BE2C (cell line): ENCODE measurements around the gene SUSD3.
A peak's percentile ranks its signal among the peaks of the same experiment; 100 is the strongest.

ENCODE experiments used
- DNase-seq: peaks from one replicate; pipeline ENCODE4 v3.0.0-alpha.2; 2020
- H3K27me3 ChIP-seq: fragments of 250-450 bp; sonication (Bioruptor Pico); 2 replicates; pipeline ENCODE4 v1.5.1; 2020; ENCODE audit warnings: mild to moderate bottlenecking
- H3K36me3 ChIP-seq: fragments of 250-450 bp; sonication (Bioruptor Pico); 2 replicates; pipeline ENCODE4 v1.5.1; 2020; ENCODE audit warnings: mild to moderate bottlenecking
- H3K4me1 ChIP-seq: fragments of 250-450 bp; sonication (Bioruptor Pico); 2 replicates; pipeline ENCODE4 v1.5.1; 2020
- H3K4me3 ChIP-seq: 2 replicates; pipeline ENCODE4 v1.5.1; 2011; ENCODE audit warnings: low read depth, low read length
- H3K9me3 ChIP-seq: fragments of 250-450 bp; sonication (Bioruptor Pico); 2 replicates; pipeline ENCODE4 v1.5.1; 2020
- CTCF ChIP-seq: IDR thresholded peaks from 2 replicates; pipeline ENCODE4 v1.5.1; 2012; ENCODE audit warnings: mild to moderate bottlenecking, low read depth, low read length

Gene SUSD3

DNA sequence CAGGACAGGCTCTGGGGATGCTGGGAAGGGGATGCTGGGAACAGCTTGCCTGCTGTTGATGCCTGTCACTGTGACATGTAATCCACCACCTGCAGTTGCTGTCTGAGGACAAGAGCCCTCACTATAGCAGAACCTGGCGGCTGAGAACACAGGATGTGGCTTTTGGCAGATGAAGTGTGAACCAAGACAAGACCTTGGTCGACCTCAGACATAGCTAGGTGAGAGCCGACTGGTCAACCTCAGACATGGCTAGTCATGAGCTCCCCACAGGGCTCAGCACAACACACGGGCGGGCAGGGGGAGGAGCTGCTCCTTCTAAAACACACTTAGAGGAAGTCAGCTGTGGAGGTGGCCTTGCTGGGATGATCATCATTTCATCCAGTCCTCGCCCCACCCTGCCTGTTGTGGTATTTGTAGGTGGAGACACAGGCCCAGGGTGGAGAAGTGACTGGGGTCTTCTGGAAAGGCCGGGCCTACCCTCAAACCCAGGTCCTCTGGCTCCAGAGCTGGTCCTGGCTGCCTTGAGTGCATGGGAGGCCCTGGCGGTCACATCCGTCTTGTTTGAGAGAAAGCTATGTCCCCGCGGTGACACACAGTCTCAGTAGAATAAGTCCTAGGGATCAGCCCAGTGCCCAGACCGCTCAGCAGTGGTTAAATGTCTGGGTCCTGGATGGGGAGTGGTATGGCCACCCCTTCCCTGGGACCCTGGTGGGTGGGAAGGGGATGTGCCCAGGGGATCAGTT is 6.1 kb downstream of the SUSD3 start:
- no peak for DNase-seq
- no peak overlapping the region for H3K4me3 ChIP-seq
- no peaks in the 10 kb centered on the region for H3K27me3 ChIP-seq
- no peaks in the 10 kb centered on the region for H3K4me1 ChIP-seq
- no peaks in the 10 kb centered on the region for H3K36me3 ChIP-seq
- TF ChIP-seq CTCF: no peak
- no peaks in the 10 kb centered on the region for H3K9me3 ChIP-seq

DNA sequence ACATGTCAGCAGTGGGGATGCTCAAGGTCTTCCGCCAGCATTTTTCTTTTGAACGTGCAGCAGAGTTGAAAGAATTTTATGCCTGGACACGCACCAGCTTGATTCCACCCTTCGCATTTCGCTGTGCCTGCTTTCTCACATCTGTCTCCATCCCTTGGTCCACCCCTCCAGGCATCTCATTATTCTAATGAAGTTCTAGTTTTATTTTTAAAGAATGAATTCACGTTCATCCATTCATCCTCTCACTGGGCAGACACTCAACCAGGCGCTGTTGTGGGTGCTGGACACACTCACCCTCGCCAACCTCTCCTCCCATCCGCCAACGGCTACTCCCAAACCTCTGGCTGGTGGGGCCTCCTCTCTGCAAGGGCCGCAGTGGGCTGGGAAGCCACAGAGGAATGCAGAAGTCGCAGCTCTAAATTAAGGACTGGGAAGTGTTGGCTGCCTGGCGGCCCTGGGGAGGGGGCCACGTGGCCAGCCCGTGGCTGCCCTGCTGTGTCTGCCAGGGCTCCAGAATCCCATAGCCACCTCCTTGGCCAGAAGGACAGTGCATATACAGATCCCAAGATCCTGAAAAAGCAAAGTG is 6.7 kb downstream of the SUSD3 start:
- DNase-seq: no peak
- Histone ChIP-seq H3K4me3 (no peak overlapping the region), H3K27me3 (no peaks in the 10 kb centered on the region), H3K4me1 (no peaks in the 10 kb centered on the region), H3K36me3 (no peaks in the 10 kb centered on the region), H3K9me3 (no peaks in the 10 kb centered on the region)
- TF ChIP-seq CTCF: no peak

- no peak for TF ChIP-seq CTCF
- peaks cover 4% of the 10 kb centered on the region for H3K4me1 ChIP-seq
- H3K9me3 ChIP-seq: no peaks in the 10 kb centered on the region
- no peak overlapping the region for H3K4me3 ChIP-seq
- no peak for DNase-seq
- H3K27me3 ChIP-seq: no peaks in the 10 kb centered on the region
- H3K36me3 ChIP-seq: no peaks in the 10 kb centered on the region
Observed at GRCh38 chr9:93066978-93067603, 8.6 kb downstream of the SUSD3 start.

DNA sequence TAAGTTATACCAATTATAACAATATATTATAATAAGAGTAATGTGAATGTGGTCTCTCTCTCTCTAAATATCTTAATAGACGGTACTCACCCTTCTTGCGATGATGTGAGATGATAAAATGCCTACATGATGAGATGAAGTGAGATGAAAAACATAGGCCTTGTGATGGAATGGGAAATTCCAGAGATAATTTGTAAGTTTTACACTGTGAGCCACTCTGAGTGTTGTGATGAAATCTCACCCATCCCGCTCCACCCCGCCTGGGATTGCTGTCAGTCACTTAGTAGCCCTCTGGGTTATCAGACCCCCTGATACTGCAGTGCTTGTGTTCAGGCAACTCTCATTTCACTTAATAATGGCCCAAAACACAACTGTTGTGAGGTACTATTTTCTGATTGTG is 10.5 kb downstream of the SUSD3 start:
- Histone ChIP-seq H3K4me1 (peaks cover 12% of the 10 kb centered on the region), H3K4me3 (no peak overlapping the region), H3K27me3 (no peaks in the 10 kb centered on the region), H3K36me3 (no peaks in the 10 kb centered on the region), H3K9me3 (no peaks in the 10 kb centered on the region)
- no peak for DNase-seq
- TF ChIP-seq CTCF: no peak

DNA sequence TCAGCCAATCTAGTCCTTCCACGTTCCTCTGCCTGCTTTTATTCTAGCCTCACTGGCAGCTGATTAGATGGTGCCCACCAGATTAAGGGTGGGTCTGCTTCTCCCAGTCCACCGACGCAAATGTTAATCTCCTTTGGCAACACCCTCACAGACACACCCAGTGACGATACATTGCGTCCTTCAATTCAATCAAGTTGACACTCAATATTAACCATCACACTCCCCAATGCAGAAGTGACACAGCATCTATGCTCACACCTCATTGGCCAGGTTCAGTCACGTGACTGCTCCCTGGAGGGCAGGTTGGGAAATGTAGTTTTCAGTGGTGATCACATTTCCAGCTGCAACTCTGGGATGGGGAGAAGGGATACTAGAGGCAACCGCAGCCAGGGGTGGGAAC is 13.0 kb downstream of the SUSD3 start:
- H3K4me3 ChIP-seq: no peak overlapping the region
- H3K9me3 ChIP-seq: no peaks in the 10 kb centered on the region
- no peaks in the 10 kb centered on the region for H3K27me3 ChIP-seq
- H3K36me3 ChIP-seq: no peaks in the 10 kb centered on the region
- H3K4me1 ChIP-seq: peaks cover 12% of the 10 kb centered on the region
- peak; percentile 81 for DNase-seq
- TF ChIP-seq CTCF: no peak

- peak; percentile 44 for DNase-seq
- H3K27me3 ChIP-seq: no peaks in the 10 kb centered on the region
- H3K9me3 ChIP-seq: no peaks in the 10 kb centered on the region
- peaks cover 12% of the 10 kb centered on the region for H3K4me1 ChIP-seq
- no peak for TF ChIP-seq CTCF
- no peak overlapping the region for H3K4me3 ChIP-seq
- H3K36me3 ChIP-seq: no peaks in the 10 kb centered on the region
Observed at GRCh38 chr9:93072383-93072795, 13.9 kb downstream of the SUSD3 start.
